ENCODE data around the gene SUCLG2. TPM values are rescaled to one million over a fixed set of nuclear protein-coding genes. Genes with fewer than 3 reads are reported as not detected.

The SUCLG2 gene
- polyA plus RNA-seq, 1 experiment, result 21.3 TPM

- Histone ChIP-seq H3K36me3 (ENCODE audit: control insufficient read depth, insufficient read depth, low read length) (no peaks in the 10 kb centered on the region), H3K4me3 (ENCODE audit: low read depth, low read length) (no peak overlapping the region), H3K27me3 (ENCODE audit: control insufficient read depth, insufficient read depth, low read length) (no peaks in the 10 kb centered on the region)
- ChIA-PET CTCF (no interaction called here), POLR2A (no interaction called here)
- TF ChIP-seq CTCF (IDR thresholded peaks at IDR 0.05; ENCODE audit: insufficient read depth, low read depth, low read length), result no peak
- no peak for DNase-seq (ENCODE audit: low read depth)
Observed at GRCh38 chr3:67684211-67684610, 29.8 kb upstream of the SUCLG2 start.

- no peak for TF ChIP-seq CTCF (IDR thresholded peaks at IDR 0.05; ENCODE audit: insufficient read depth, low read depth, low read length)
- ChIA-PET POLR2A (no interaction called here), CTCF (no interaction called here)
- H3K36me3 ChIP-seq (ENCODE audit: control insufficient read depth, insufficient read depth, low read length), result no peaks in the 10 kb centered on the region
- no peaks in the 10 kb centered on the region for H3K27me3 ChIP-seq (ENCODE audit: control insufficient read depth, insufficient read depth, low read length)
- DNase-seq (ENCODE audit: low read depth), result no peak
- no peak overlapping the region for H3K4me3 ChIP-seq (ENCODE audit: low read depth, low read length)
Observed at GRCh38 chr3:67683522-67683921, 29.1 kb upstream of the SUCLG2 start.

- ChIA-PET POLR2A (no interaction called here), CTCF (interaction anchor here (0.6 kb wide), 1 partner anchor 76 kb away, joined by 4 read pairs; no protein-coding TSS in a partner anchor)
- Histone ChIP-seq H3K27me3 (ENCODE audit: control insufficient read depth, insufficient read depth, low read length) (no peaks in the 10 kb centered on the region), H3K4me3 (ENCODE audit: low read depth, low read length) (no peak overlapping the region), H3K36me3 (ENCODE audit: control insufficient read depth, insufficient read depth, low read length) (no peaks in the 10 kb centered on the region)
- no peak for DNase-seq (ENCODE audit: low read depth)
- TF ChIP-seq CTCF (IDR thresholded peaks at IDR 0.05; ENCODE audit: insufficient read depth, low read depth, low read length), result no peak
Observed at GRCh38 chr3:67678665-67679064, 24.3 kb upstream of the SUCLG2 start.

- ChIA-PET POLR2A (no interaction called here), CTCF (no interaction called here)
- Histone ChIP-seq H3K36me3 (ENCODE audit: control insufficient read depth, insufficient read depth, low read length) (no peaks in the 10 kb centered on the region), H3K27me3 (ENCODE audit: control insufficient read depth, insufficient read depth, low read length) (no peaks in the 10 kb centered on the region), H3K4me3 (ENCODE audit: low read depth, low read length) (no peak overlapping the region)
- no peak for DNase-seq (ENCODE audit: low read depth)
- TF ChIP-seq CTCF (IDR thresholded peaks at IDR 0.05; ENCODE audit: insufficient read depth, low read depth, low read length), result no peak
Observed at GRCh38 chr3:67674055-67674454, 19.6 kb upstream of the SUCLG2 start.

- TF ChIP-seq CTCF (IDR thresholded peaks at IDR 0.05; ENCODE audit: insufficient read depth, low read depth, low read length), result no peak
- DNase-seq (ENCODE audit: low read depth), result no peak
- Histone ChIP-seq H3K36me3 (ENCODE audit: control insufficient read depth, insufficient read depth, low read length) (no peaks in the 10 kb centered on the region), H3K27me3 (ENCODE audit: control insufficient read depth, insufficient read depth, low read length) (no peaks in the 10 kb centered on the region), H3K4me3 (ENCODE audit: low read depth, low read length) (no peak overlapping the region)
- ChIA-PET CTCF (no interaction called here), POLR2A (no interaction called here)
Observed at GRCh38 chr3:67662733-67663132, 8.3 kb upstream of the SUCLG2 start.
